Hepatocyte (in vitro differentiated cells): ENCODE results near the gene CFHR2. TPM values are rescaled to one million over a fixed set of nuclear protein-coding genes. Genes with fewer than 3 reads are reported as not detected.
"Not testable (repeated sequence)": the region's sequence is repeated elsewhere in the genome, so short reads cannot be mapped to it uniquely, and the experiment has no call there.

Experiments used
- DNase-seq: peaks from one replicate; pipeline ENCODE4 v3.0.0-alpha.2; 2016; ENCODE audit warnings: low spot score
- H2AFZ ChIP-seq: fragments of 200-600 bp; sonication (generic); 2 replicates; pipeline ENCODE4 v1.6.0; 2016; ENCODE audit warnings: antibody characterized with exemption, mild to moderate bottlenecking
- H3K27ac ChIP-seq: fragments of 200-600 bp; sonication (generic); 2 replicates; pipeline ENCODE4 v1.5.1; 2016; ENCODE audit warnings: mild to moderate bottlenecking
- H3K27me3 ChIP-seq: fragments of 200-600 bp; sonication (generic); 2 replicates; pipeline ENCODE4 v1.6.1; 2016
- H3K36me3 ChIP-seq: fragments of 200-600 bp; sonication (generic); replicated peaks from 2 replicates; pipeline ENCODE4 v1.5.1; 2016; ENCODE audit warnings: low read depth; ENCODE audit not compliant: insufficient read depth
- H3K4me1 ChIP-seq: fragments of 200-600 bp; sonication (generic); 2 replicates; pipeline ENCODE4 v1.5.1; 2016; ENCODE audit warnings: mild to moderate bottlenecking, moderate library complexity; ENCODE audit not compliant: insufficient read depth
- H3K4me2 ChIP-seq: fragments of 200-600 bp; sonication (generic); 2 replicates; pipeline ENCODE4 v1.6.0; 2016
- H3K4me3 ChIP-seq: fragments of 200-600 bp; sonication (generic); 2 replicates; pipeline ENCODE4 v1.5.1; 2016; ENCODE audit warnings: mild to moderate bottlenecking
- H3K79me2 ChIP-seq: fragments of 200-600 bp; sonication (generic); 2 replicates; pipeline ENCODE4 v1.6.0; 2017; ENCODE audit warnings: mild to moderate bottlenecking
- H3K9me2 ChIP-seq: fragments of 200-600 bp; sonication (generic); replicated peaks from 2 replicates; pipeline ENCODE4 v1.6.0; 2017; ENCODE audit warnings: mild to moderate bottlenecking; ENCODE audit not compliant: insufficient read depth
- H3K9me3 ChIP-seq: fragments of 200-600 bp; sonication (generic); 2 replicates; pipeline ENCODE4 v1.5.1; 2016; ENCODE audit warnings: low read depth, mild to moderate bottlenecking
- H4K20me1 ChIP-seq: fragments of 200-600 bp; sonication (generic); 2 replicates; pipeline ENCODE4 v1.6.0; 2016; ENCODE audit warnings: mild to moderate bottlenecking; ENCODE audit not compliant: insufficient read depth, poor library complexity, severe bottlenecking
- CTCF ChIP-seq: fragments of 200-600 bp; sonication (generic); IDR thresholded peaks from 2 replicates; pipeline ENCODE4 v1.5.1; 2016; ENCODE audit warnings: antibody characterized with exemption, mild to moderate bottlenecking; ENCODE audit not compliant: poor library complexity
- EZH2 ChIP-seq: fragments of 200-600 bp; sonication (generic); IDR thresholded peaks from 2 replicates; pipeline ENCODE4 v1.6.1; 2016; ENCODE audit warnings: antibody characterized with exemption, mild to moderate bottlenecking, borderline replicate concordance
- EZH2phosphoT487 ChIP-seq: fragments of 200-600 bp; sonication (generic); IDR thresholded peaks from one replicate; pipeline ENCODE4 v1.6.1; 2018; ENCODE audit warnings: antibody characterized with exemption, mild to moderate bottlenecking, low read depth, moderate library complexity; ENCODE audit not compliant: unreplicated experiment, severe bottlenecking
- WGBS: methylation state at CpG from one replicate; pipeline ENCODE4 v1.1.6; 2016; ENCODE audit warnings: low lambda C conversion rate; ENCODE audit errors: missing lambda C conversion rate; 5-methylcytosine and 5-hydroxymethylcytosine counted together
- polyA plus RNA-seq: library from polyadenylated mRNA; unstranded; fragments of >200 nt; fragmentation: Nextera tagmentation; extraction: Ambion mirVana; gene quantifications from 2 replicates; pipeline ENCODE4 v1.2.1, GENCODE V29; 2016
- total RNA-seq: library from RNA; depleted of rRNA; stranded (reverse); fragments of >200 nt; gene quantifications from 2 replicates; pipeline ENCODE4 v1.2.3, GENCODE V29; 2014

CFHR2 gene
- total and polyA plus RNA-seq, 2 experiments from 2014 or later, result 9.6 to 35.6 TPM

GRCh38 chr1:196910215-196910614 lies 33.3 kb upstream of the CFHR2 start:
- no peaks in the 10 kb centered on the region for H4K20me1 ChIP-seq
- no peak overlapping the region for H3K27ac ChIP-seq
- no peak overlapping the region for H3K4me2 ChIP-seq
- no peak overlapping the region for H3K4me3 ChIP-seq
- H3K9me2 ChIP-seq, result no peaks in the 10 kb centered on the region
- 95% methylated on average over 2 of the region's 2 CpGs for WGBS
- no peak overlapping the region for H2AFZ ChIP-seq
- no peaks in the 10 kb centered on the region for H3K4me1 ChIP-seq
- no peaks in the 10 kb centered on the region for H3K9me3 ChIP-seq
- DNase-seq, result no peak
- H3K79me2 ChIP-seq, result no peaks in the 10 kb centered on the region
- TF ChIP-seq CTCF (no peak), EZH2 (no peak), EZH2phosphoT487 (no peak)
- H3K36me3 ChIP-seq, result no peaks in the 10 kb centered on the region
- H3K27me3 ChIP-seq, result no peaks in the 10 kb centered on the region

DNA sequence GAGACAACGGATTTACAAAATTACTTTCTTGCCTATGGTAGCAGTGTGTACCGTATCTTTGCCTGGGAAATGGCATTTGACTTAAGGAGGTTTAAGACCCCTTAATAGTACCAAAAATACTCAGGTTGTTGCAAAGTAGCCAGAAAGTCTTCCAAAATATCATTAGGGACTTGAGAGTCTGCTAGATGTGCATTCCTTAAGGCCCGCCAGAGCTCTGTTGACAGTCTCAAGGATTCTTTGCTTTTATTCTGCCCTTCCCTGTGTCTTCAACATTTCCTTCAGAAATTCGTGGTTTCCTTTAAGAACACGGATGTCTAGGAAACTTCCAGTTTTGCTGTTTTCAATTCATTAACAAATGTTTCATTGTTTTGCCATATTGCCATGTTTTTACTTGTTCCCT lies 31.3 kb upstream of the CFHR2 start:
- not testable (repeated sequence) for DNase-seq, H3K4me2 ChIP-seq, H3K9me3 ChIP-seq, H3K27ac ChIP-seq, H3K9me2 ChIP-seq, H4K20me1 ChIP-seq, H2AFZ ChIP-seq, H3K4me1 ChIP-seq, H3K79me2 ChIP-seq, H3K4me3 ChIP-seq, H3K27me3 ChIP-seq, H3K36me3 ChIP-seq
- WGBS, result 58% methylated on average over 5 of the region's 5 CpGs

DNA sequence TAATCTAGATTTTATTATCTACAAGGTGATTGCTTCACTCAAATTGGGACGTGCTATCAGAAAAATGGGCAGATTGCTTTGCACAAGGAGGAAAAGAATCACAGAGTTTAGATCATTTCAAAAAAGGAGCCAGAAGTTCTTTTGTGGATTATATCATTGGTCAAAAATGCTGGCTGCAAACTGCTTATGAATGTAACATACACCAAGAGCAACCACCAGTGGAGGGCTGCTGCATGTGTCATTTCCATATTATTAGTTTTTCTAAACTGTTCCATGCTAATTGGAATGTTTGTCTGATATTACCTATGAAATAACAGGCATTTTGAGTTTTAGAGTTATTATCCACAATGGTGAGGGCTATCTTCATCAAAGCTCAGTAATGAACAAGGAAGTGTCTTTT lies 16.7 kb upstream of the CFHR2 start:
- not testable (repeated sequence) for H3K4me1 ChIP-seq, H3K27me3 ChIP-seq, H4K20me1 ChIP-seq, H3K9me3 ChIP-seq, H3K27ac ChIP-seq, H3K4me2 ChIP-seq, H3K79me2 ChIP-seq, H2AFZ ChIP-seq, DNase-seq, H3K4me3 ChIP-seq, H3K36me3 ChIP-seq, H3K9me2 ChIP-seq
- WGBS, result 84% methylated on average over 1 of the region's 1 CpG

DNA sequence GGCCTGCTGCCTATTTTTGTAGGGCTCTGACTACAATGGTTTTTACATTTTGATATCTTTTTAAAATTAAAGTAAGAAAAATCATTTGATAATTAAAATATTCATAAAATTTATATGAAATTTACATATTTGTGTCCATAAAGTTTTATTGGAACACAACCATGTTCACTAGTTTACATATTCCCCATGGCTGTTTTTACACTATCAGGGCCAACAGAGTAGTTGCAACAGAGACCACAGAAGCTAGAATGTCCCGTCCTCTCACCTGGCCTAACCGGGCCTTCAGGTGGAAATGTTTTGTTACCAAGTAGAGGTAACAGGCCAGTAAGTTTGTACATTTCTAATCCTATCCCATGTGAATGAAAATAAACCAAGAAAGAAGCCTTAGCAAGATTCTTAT lies 10.7 kb upstream of the CFHR2 start:
- not testable (repeated sequence) for H3K9me2 ChIP-seq, DNase-seq, H3K27ac ChIP-seq, H3K27me3 ChIP-seq, H3K4me3 ChIP-seq, H3K9me3 ChIP-seq, H3K4me2 ChIP-seq, H3K36me3 ChIP-seq, H3K4me1 ChIP-seq, H2AFZ ChIP-seq, H3K79me2 ChIP-seq, H4K20me1 ChIP-seq
- 91% methylated on average over 2 of the region's 2 CpGs for WGBS

GRCh38 chr1:196933531-196934189 lies 9.9 kb upstream of the CFHR2 start:
- no peak overlapping the region for H3K4me2 ChIP-seq
- H3K36me3 ChIP-seq, result no peaks in the 10 kb centered on the region
- DNase-seq, result no peak
- WGBS, result 91% methylated on average over 28 of the region's 32 CpGs
- no peak overlapping the region for H3K27ac ChIP-seq
- H3K4me3 ChIP-seq, result no peak overlapping the region
- no peaks in the 10 kb centered on the region for H3K27me3 ChIP-seq
- no peaks in the 10 kb centered on the region for H3K79me2 ChIP-seq
- no peaks in the 10 kb centered on the region for H3K9me3 ChIP-seq
- H4K20me1 ChIP-seq, result no peaks in the 10 kb centered on the region
- H3K9me2 ChIP-seq, result no peaks in the 10 kb centered on the region
- no peak overlapping the region for H2AFZ ChIP-seq
- TF ChIP-seq EZH2phosphoT487 (no peak), CTCF (no peak)
- H3K4me1 ChIP-seq, result no peaks in the 10 kb centered on the region

- H3K79me2 ChIP-seq, H3K36me3 ChIP-seq, H2AFZ ChIP-seq, H3K4me1 ChIP-seq, H3K27ac ChIP-seq, H3K9me2 ChIP-seq, H4K20me1 ChIP-seq, H3K27me3 ChIP-seq, H3K9me3 ChIP-seq, H3K4me3 ChIP-seq, H3K4me2 ChIP-seq: not testable (repeated sequence)
- peak; percentile 39 for DNase-seq
- 58% methylated on average over 6 of the region's 6 CpGs for WGBS
Observed at GRCh38 chr1:196941474-196941873, 2.1 kb upstream of the CFHR2 start.
